H9 (cell line): ENCODE data around the gene CD207. TPM values are rescaled to one million over a fixed set of nuclear protein-coding genes. Genes with fewer than 3 reads are reported as not detected.

Source experiments
- DNase-seq: peaks from one replicate; pipeline ENCODE4 v3.0.0-alpha.2; 2017
- H2AFZ ChIP-seq: one replicate; pipeline ENCODE4 v1.6.1; 2013; ENCODE audit warnings: mild to moderate bottlenecking, low read length, control low read depth, moderate library complexity
- H2AK5ac ChIP-seq: 2 replicates; pipeline ENCODE4 v1.6.1; 2013; ENCODE audit warnings: low read length, control low read depth, mixed read lengths; ENCODE audit not compliant: insufficient read length
- H2BK120ac ChIP-seq: one replicate; pipeline ENCODE4 v1.6.1; 2013; ENCODE audit warnings: low read depth, mild to moderate bottlenecking, low read length, control low read depth, inconsistent platforms; ENCODE audit not compliant: poor library complexity, severe bottlenecking
- H2BK12ac ChIP-seq: 2 replicates; pipeline ENCODE4 v1.6.1; 2013; ENCODE audit warnings: low read length, control low read depth, mixed read lengths, low read depth; ENCODE audit not compliant: insufficient read length
- H2BK15ac ChIP-seq: 2 replicates; pipeline ENCODE4 v1.6.1; 2013; ENCODE audit warnings: low read depth, low read length, control low read depth
- H2BK20ac ChIP-seq: one replicate; pipeline ENCODE4 v1.6.1; 2013; ENCODE audit warnings: low read depth, mild to moderate bottlenecking, low read length, control low read depth, inconsistent platforms; ENCODE audit not compliant: poor library complexity, severe bottlenecking
- H2BK5ac ChIP-seq: 2 replicates; pipeline ENCODE4 v1.6.1; 2013; ENCODE audit warnings: low read length, control low read depth, mixed read lengths; ENCODE audit not compliant: insufficient read length
- H3K14ac ChIP-seq: 2 replicates; pipeline ENCODE4 v1.6.1; 2013; ENCODE audit warnings: low read length, control low read depth; ENCODE audit not compliant: insufficient read depth
- H3K18ac ChIP-seq: 2 replicates; pipeline ENCODE4 v1.6.1; 2013; ENCODE audit warnings: low read depth, mild to moderate bottlenecking, mixed read lengths, low read length, control low read depth; ENCODE audit not compliant: insufficient read length
- H3K23ac ChIP-seq: 2 replicates; pipeline ENCODE4 v1.6.1; 2013; ENCODE audit warnings: low read length, control low read depth, mixed read lengths, low read depth; ENCODE audit not compliant: insufficient read length
- H3K23me2 ChIP-seq: 2 replicates; pipeline ENCODE4 v1.6.1; 2013; ENCODE audit warnings: low read depth, mild to moderate bottlenecking, mixed read lengths, low read length, control low read depth; ENCODE audit not compliant: insufficient read length, poor library complexity, severe bottlenecking
- H3K27ac ChIP-seq: 2 replicates; pipeline ENCODE4 v1.5.1; 2013; ENCODE audit warnings: low read length, control low read depth, mixed read lengths, low read depth; ENCODE audit not compliant: insufficient read length
- H3K27me3 ChIP-seq: 2 replicates; pipeline ENCODE4 v1.6.1; 2013; ENCODE audit warnings: low read length, control low read depth, inconsistent platforms; ENCODE audit not compliant: insufficient read depth
- H3K4ac ChIP-seq: 2 replicates; pipeline ENCODE4 v1.6.1; 2013; ENCODE audit warnings: low read depth, mild to moderate bottlenecking, control low read depth, inconsistent platforms, low read length, moderate library complexity
- H3K4me1 ChIP-seq: 2 replicates; pipeline ENCODE4 v1.6.1; 2013; ENCODE audit warnings: low read length, control low read depth, inconsistent platforms; ENCODE audit not compliant: insufficient read depth
- H3K4me2 ChIP-seq: 2 replicates; pipeline ENCODE4 v1.6.1; 2013; ENCODE audit warnings: low read length, control low read depth, mixed read lengths; ENCODE audit not compliant: insufficient read length, insufficient read depth
- H3K56ac ChIP-seq: 2 replicates; pipeline ENCODE4 v1.6.1; 2013; ENCODE audit warnings: low read depth, mild to moderate bottlenecking, mixed read lengths, low read length, control low read depth; ENCODE audit not compliant: insufficient read length
- H3K79me1 ChIP-seq: 2 replicates; pipeline ENCODE4 v1.6.1; 2013; ENCODE audit warnings: low read depth, mild to moderate bottlenecking, moderate library complexity, low read length, control low read depth, inconsistent platforms; ENCODE audit not compliant: insufficient read depth, poor library complexity, severe bottlenecking
- H3K79me2 ChIP-seq: 2 replicates; pipeline ENCODE4 v1.6.1; 2013; ENCODE audit warnings: low read length, control low read depth, inconsistent platforms; ENCODE audit not compliant: insufficient read depth
- H3K9ac ChIP-seq: 2 replicates; pipeline ENCODE4 v1.6.1; 2013; ENCODE audit warnings: low read length, control low read depth, mixed read lengths; ENCODE audit not compliant: insufficient read length; ENCODE audit errors: extremely low read depth
- H3K9me3 ChIP-seq: one replicate; pipeline ENCODE4 v1.6.1; 2013; ENCODE audit warnings: low read depth, low read length, inconsistent platforms; ENCODE audit not compliant: control insufficient read depth
- H3T11ph ChIP-seq: one replicate; pipeline ENCODE4 v1.6.1; 2013; ENCODE audit warnings: mild to moderate bottlenecking, low read length, control low read depth, inconsistent platforms
- H4K20me1 ChIP-seq: one replicate; pipeline ENCODE4 v1.6.1; 2013; ENCODE audit not compliant: control insufficient read depth, insufficient read length, insufficient read depth
- H4K5ac ChIP-seq: 2 replicates; pipeline ENCODE4 v1.6.1; 2013; ENCODE audit warnings: low read depth, mild to moderate bottlenecking, mixed read lengths, low read length, control low read depth; ENCODE audit not compliant: insufficient read length
- H4K8ac ChIP-seq: replicated peaks from 2 replicates; pipeline ENCODE4 v1.6.1; 2013; ENCODE audit warnings: low read length, control low read depth, mixed read lengths, low read depth; ENCODE audit not compliant: insufficient read length
- H4K91ac ChIP-seq: 2 replicates; pipeline ENCODE4 v1.6.1; 2013; ENCODE audit warnings: low read depth, mild to moderate bottlenecking, moderate library complexity, mixed read lengths, low read length, control low read depth; ENCODE audit not compliant: insufficient read length
- H3K27ac Mint-ChIP-seq, 3 experiments: 2 replicates in 2 of 3; 3 replicates in 1 of 3; pipeline ENCODE4 v1.8.0; 2020 to 2021; ENCODE audit warnings: mixed read lengths in 3 of 3, mild to moderate bottlenecking in 1 of 3, moderate library complexity in 1 of 3
- H3K27me3 Mint-ChIP-seq: 2 replicates; pipeline ENCODE4 v1.8.0; 2021; ENCODE audit warnings: low read depth, mild to moderate bottlenecking, moderate library complexity, mixed read lengths
- H3K36me3 Mint-ChIP-seq, 3 experiments: 2 replicates in 2 of 3; 3 replicates in 1 of 3; pipeline ENCODE4 v1.8.0; 2020 to 2021; ENCODE audit warnings: low read depth in 3 of 3, mixed read lengths in 3 of 3; ENCODE audit not compliant: insufficient read depth in 1 of 3
- H3K4me1 Mint-ChIP-seq, 2 experiments: 2 replicates each; pipeline ENCODE4 v1.8.0; 2020; ENCODE audit warnings: mixed read lengths in 2 of 2
- H3K4me3 Mint-ChIP-seq, 2 experiments: 2 replicates in 1 of 2; 3 replicates in 1 of 2; pipeline ENCODE4 v1.8.0; 2020 to 2021; ENCODE audit warnings: mild to moderate bottlenecking in 2 of 2, mixed read lengths in 2 of 2, moderate library complexity in 1 of 2
- H3K9me3 Mint-ChIP-seq, 2 experiments: 2 replicates in 1 of 2; 3 replicates in 1 of 2; pipeline ENCODE4 v1.8.0; 2020; ENCODE audit warnings: mild to moderate bottlenecking in 2 of 2, mixed read lengths in 2 of 2, moderate library complexity in 1 of 2
- CTCF ChIP-seq: fragments of 200-600 bp; sonication (generic); conservative IDR thresholded peaks from 3 replicates; pipeline ENCODE4 v1.8.0; 2021; ENCODE audit warnings: antibody characterized with exemption, mild to moderate bottlenecking
- WGBS: extraction: QIAGEN DNeasy Blood & Tissue Kit; methylation state at CpG from one replicate; pipeline ENCODE4 v1.1.7; 2013; ENCODE audit warnings: missing lambda C conversion rate, low lambda C conversion rate, mixed read lengths; ENCODE audit not compliant: insufficient read length; ENCODE audit errors: extremely low coverage; 5-methylcytosine and 5-hydroxymethylcytosine counted together
- total RNA-seq: library from RNA; stranded (reverse); gene quantifications from 2 replicates; pipeline ENCODE4 v1.2.1, GENCODE V29; 2021

Gene CD207
- total RNA-seq, 1 experiment from 2014 or later = not detected

- no peaks in the 10 kb centered on the region for H3K27me3 ChIP-seq
- H3K79me2 ChIP-seq = no peaks in the 10 kb centered on the region
- H3K4me1 ChIP-seq = no peaks in the 10 kb centered on the region
- no peak overlapping the region for H3K4ac ChIP-seq
- H3K4me3 Mint-ChIP-seq = no peak overlapping the region
- no peak overlapping the region for H3K56ac ChIP-seq
- H3K36me3 Mint-ChIP-seq = no peaks in the 10 kb centered on the region
- H3K27ac Mint-ChIP-seq = no peak overlapping the region
- H3T11ph ChIP-seq = no peak overlapping the region
- H4K5ac ChIP-seq = no peak overlapping the region
- H3K23me2 ChIP-seq = no peaks in the 10 kb centered on the region
- H2BK12ac ChIP-seq = no peak overlapping the region
- no peak overlapping the region for H2BK120ac ChIP-seq
- TF ChIP-seq CTCF = no peak
- H3K9me3 ChIP-seq = no peaks in the 10 kb centered on the region
- no peak overlapping the region for H4K91ac ChIP-seq
- no peak overlapping the region for H2BK5ac ChIP-seq
- no peak overlapping the region for H3K27ac ChIP-seq
- H3K27me3 Mint-ChIP-seq = peaks cover 36% of the 10 kb centered on the region
- no peak overlapping the region for H3K18ac ChIP-seq
- no peaks in the 10 kb centered on the region for H4K20me1 ChIP-seq
- H3K4me1 Mint-ChIP-seq = peaks cover 7 to 9% of the 10 kb centered on the region in 2 experiments
- H2AFZ ChIP-seq = no peak overlapping the region
- no peak overlapping the region for H2AK5ac ChIP-seq
- no CpG with 5 or more reads among the region's 8 CpGs for WGBS
- H3K9me3 Mint-ChIP-seq = no peaks in the 10 kb centered on the region
- H4K8ac ChIP-seq = no peak overlapping the region
- no peak overlapping the region for H3K9ac ChIP-seq
- H3K79me1 ChIP-seq = no peaks in the 10 kb centered on the region
- H3K14ac ChIP-seq = no peak overlapping the region
- H2BK20ac ChIP-seq = no peak overlapping the region
- H3K23ac ChIP-seq = no peak overlapping the region
- H2BK15ac ChIP-seq = no peak overlapping the region
- no peak for DNase-seq
- no peak overlapping the region for H3K4me2 ChIP-seq
These were observed 12.8 kb downstream of the CD207 start for GRCh38 chr2:70822843-70823242.
